T-helper 17 cell (primary cell): ENCODE results near the gene RHOH. TPM values are rescaled to one million over a fixed set of nuclear protein-coding genes. Genes with fewer than 3 reads are reported as not detected.

Source experiments
- ATAC-seq: fragments of 150-1000 bp; cut with Tn5 transposase; 2 replicates; pipeline ENCODE4 v1.10.0; 2021; ENCODE audit warnings: mild to moderate bottlenecking, moderate library complexity
- DNase-seq, 3 donors: peaks; one replicate each; pipeline versions ENCODE4 v3.0.0 to v3.0.0-alpha.2; 2020 to 2021
- H3K9me3 ChIP-seq: one replicate; pipeline ENCODE4 v1.7.0; 2013; ENCODE audit warnings: low read length, mild to moderate bottlenecking; ENCODE audit not compliant: control insufficient read depth, poor library complexity, severe bottlenecking
- H3K27ac Mint-ChIP-seq: one replicate; pipeline ENCODE4 v1.8.0; 2022; ENCODE audit warnings: mild to moderate bottlenecking, moderate library complexity, mixed read lengths
- H3K27me3 Mint-ChIP-seq: one replicate; pipeline ENCODE4 v1.8.0; 2022; ENCODE audit warnings: mixed read lengths
- H3K36me3 Mint-ChIP-seq: one replicate; pipeline ENCODE4 v1.8.0; 2022; ENCODE audit warnings: low read depth, mixed read lengths
- H3K4me1 Mint-ChIP-seq: one replicate; pipeline ENCODE4 v1.8.0; 2022; ENCODE audit warnings: mild to moderate bottlenecking, mixed read lengths
- H3K4me3 Mint-ChIP-seq: one replicate; pipeline ENCODE4 v1.8.0; 2022; ENCODE audit warnings: mild to moderate bottlenecking, moderate library complexity, mixed read lengths
- total RNA-seq, 4 donors: library from RNA in 2 of 4; stranded (reverse) in 2 of 4; gene quantifications; one replicate each; pipeline ENCODE4 v1.2.3 and lab custom pipeline; 2022 to 2026

RHOH gene
- total RNA-seq, 2 donors from 2014 or later: 439 to 459 TPM

DNA sequence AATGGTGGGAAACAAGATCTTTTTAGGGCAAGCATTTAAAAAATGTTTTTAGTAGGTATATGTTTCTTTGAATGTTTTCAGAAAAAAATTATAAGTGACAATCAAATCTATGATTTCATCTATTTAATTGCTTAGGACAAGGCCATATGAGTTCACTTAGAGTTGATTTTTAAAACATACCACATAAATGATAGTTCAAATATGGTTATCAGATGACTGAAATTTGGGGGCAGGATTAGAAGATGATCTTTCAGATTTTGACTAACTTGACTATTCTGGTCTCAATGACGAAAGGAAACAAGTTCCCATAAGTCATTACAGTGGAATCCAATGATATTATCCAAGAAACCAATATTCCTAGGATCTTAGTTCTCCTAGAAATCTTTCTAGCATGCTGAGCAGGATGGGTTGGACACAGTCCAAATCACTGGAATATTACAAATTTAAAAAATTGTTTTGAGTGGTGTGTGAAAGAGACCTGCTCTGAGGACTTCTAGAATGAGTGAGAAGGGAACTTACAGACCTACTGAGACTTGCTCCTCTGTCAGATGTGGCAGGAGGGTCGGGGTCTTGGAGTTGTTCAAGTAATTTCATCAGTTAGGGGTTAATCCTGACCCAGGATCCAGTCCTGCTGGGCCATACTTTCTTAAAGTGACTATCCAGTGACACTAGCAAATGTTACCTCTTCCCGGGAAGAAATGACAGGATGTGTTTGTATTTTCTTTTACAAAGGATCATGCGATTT lies 20.0 kb downstream of the RHOH start:
- Mint-ChIP-seq H3K27ac (peak overlapping the region; percentile 99), H3K27me3 (no peaks in the 10 kb centered on the region), H3K4me3 (peak overlapping the region; percentile 33), H3K36me3 (peaks cover 7% of the 10 kb centered on the region), H3K4me1 (peaks cover 76% of the 10 kb centered on the region)
- DNase-seq: no peak
- no peak for ATAC-seq
- H3K9me3 ChIP-seq: no peaks in the 10 kb centered on the region

DNA sequence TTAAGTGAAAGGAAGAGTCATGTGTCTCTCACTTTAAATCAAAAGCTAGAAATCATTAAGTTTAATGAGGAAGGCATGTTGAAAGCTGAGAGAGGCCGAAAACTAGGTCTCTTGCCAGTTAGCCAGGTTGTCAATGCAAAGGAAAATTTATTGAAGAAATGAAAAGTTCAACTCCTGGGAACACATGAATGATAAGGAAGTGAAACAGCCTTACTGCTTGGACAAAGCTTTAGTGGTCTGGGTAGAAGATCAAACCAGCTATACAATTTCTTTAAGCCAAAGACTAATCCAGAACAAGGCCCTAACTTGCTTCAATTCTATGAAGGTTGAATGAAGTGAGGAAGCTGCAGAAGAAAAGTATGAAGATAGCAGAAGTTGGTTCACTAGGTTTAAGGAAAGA lies 24.9 kb downstream of the RHOH start:
- H3K9me3 ChIP-seq: no peaks in the 10 kb centered on the region
- Mint-ChIP-seq H3K4me1 (peaks cover 59% of the 10 kb centered on the region), H3K4me3 (peak overlapping the region; percentile 31), H3K36me3 (no peaks in the 10 kb centered on the region), H3K27ac (peak overlapping the region; percentile 99), H3K27me3 (no peaks in the 10 kb centered on the region)
- ATAC-seq (no peak), DNase-seq (no peak)

DNA sequence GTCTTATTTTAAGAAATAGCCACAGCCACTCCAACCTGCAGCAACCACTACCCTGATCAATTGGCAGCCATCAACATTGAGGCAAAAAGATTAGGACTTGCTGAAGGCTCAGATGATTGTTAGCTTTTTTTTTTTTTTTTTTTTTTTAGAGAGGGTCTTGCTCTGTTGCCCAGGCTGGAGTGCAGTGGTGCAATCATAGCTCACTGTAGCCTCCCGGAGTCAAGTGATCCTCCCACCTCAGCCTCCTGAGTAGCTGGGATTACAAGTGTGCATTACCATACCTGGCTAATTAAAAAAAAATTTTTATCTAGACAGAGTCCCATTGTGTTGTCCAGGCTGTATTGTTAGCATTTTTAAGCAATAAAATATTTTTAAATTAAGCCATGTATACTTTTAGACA lies 26.5 kb downstream of the RHOH start:
- H3K4me1 Mint-ChIP-seq: peaks cover 57% of the 10 kb centered on the region
- ATAC-seq: no peak
- peak overlapping the region; percentile 99 for H3K27ac Mint-ChIP-seq
- H3K9me3 ChIP-seq: no peaks in the 10 kb centered on the region
- H3K27me3 Mint-ChIP-seq: no peaks in the 10 kb centered on the region
- no peaks in the 10 kb centered on the region for H3K36me3 Mint-ChIP-seq
- peak overlapping the region; percentile 31 for H3K4me3 Mint-ChIP-seq
- DNase-seq: no peak

DNA sequence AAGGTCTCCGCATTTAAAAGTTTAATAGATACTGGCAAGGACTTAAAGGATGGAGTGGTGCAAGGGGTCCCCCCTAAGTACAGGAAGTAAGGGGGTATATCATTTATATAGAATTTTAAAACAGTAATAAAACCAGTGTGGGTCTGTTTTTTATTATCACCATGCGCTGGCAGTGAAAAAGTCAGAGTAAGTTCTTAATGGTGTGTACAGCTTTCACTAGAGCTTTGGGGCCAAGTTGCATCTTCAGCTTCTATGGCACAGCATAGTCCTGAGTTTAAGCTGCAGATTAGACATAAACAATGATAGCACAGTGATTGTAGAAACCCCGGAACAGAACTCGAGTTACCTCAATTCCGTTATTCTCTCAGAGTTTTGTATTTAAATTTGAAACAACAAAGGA lies 27.6 kb downstream of the RHOH start:
- peaks cover 61% of the 10 kb centered on the region for H3K4me1 Mint-ChIP-seq
- H3K4me3 Mint-ChIP-seq: peak overlapping the region; percentile 86
- no peaks in the 10 kb centered on the region for H3K9me3 ChIP-seq
- no peaks in the 10 kb centered on the region for H3K27me3 Mint-ChIP-seq
- ATAC-seq (peak; percentile 19), DNase-seq (no peak)
- H3K36me3 Mint-ChIP-seq: peaks cover 2% of the 10 kb centered on the region
- H3K27ac Mint-ChIP-seq: peak overlapping the region; percentile 94

DNA sequence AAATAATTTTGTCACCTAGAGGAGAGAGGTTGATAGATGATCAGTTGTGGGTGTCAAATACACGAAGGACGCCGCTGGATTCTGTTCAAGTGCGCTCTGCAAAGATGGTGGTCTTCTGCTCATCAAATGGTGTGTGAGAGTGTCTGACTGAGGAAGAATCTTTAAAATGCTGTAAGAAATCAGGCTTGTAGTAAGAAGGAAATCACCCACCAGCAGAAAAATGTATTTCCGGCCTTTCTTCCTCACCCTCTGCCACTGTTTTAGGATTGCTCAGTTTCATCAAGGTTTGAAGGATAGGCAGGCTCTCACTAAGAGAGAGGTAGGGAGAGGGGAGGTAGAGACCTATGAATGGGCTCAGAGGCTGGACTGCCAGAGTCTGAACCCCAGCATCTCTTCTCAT lies 28.7 kb downstream of the RHOH start:
- peaks cover 2% of the 10 kb centered on the region for H3K36me3 Mint-ChIP-seq
- H3K9me3 ChIP-seq: no peaks in the 10 kb centered on the region
- H3K27me3 Mint-ChIP-seq: no peaks in the 10 kb centered on the region
- H3K4me1 Mint-ChIP-seq: peaks cover 59% of the 10 kb centered on the region
- peak overlapping the region; percentile 86 for H3K4me3 Mint-ChIP-seq
- DNase-seq: no peak
- peak; percentile 13 for ATAC-seq
- peak overlapping the region; percentile 94 for H3K27ac Mint-ChIP-seq

DNA sequence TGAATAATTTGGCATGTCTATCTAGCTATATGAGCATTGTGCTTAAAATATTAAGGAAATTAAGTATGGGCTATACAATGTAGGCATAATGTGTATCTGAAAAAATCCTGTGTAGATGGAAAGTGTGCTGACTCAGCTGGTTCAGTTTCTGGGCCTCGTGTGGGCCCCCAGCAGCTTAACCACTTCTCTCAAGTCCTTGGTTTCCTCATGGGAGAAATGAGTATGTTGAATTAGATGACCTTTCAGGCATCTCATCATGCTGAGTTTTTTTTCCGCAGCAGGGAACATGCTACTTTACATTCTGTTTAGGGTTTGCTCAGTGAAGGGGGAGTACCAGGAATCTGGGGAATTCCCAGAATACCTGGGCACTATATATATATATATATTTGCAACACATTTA lies 30.5 kb downstream of the RHOH start:
- no peaks in the 10 kb centered on the region for H3K9me3 ChIP-seq
- Mint-ChIP-seq H3K36me3 (peaks cover 5% of the 10 kb centered on the region), H3K27me3 (no peaks in the 10 kb centered on the region), H3K4me1 (peaks cover 65% of the 10 kb centered on the region), H3K4me3 (peak overlapping the region; percentile 86), H3K27ac (peak overlapping the region; percentile 94)
- ATAC-seq (no peak), DNase-seq (no peak)

DNA sequence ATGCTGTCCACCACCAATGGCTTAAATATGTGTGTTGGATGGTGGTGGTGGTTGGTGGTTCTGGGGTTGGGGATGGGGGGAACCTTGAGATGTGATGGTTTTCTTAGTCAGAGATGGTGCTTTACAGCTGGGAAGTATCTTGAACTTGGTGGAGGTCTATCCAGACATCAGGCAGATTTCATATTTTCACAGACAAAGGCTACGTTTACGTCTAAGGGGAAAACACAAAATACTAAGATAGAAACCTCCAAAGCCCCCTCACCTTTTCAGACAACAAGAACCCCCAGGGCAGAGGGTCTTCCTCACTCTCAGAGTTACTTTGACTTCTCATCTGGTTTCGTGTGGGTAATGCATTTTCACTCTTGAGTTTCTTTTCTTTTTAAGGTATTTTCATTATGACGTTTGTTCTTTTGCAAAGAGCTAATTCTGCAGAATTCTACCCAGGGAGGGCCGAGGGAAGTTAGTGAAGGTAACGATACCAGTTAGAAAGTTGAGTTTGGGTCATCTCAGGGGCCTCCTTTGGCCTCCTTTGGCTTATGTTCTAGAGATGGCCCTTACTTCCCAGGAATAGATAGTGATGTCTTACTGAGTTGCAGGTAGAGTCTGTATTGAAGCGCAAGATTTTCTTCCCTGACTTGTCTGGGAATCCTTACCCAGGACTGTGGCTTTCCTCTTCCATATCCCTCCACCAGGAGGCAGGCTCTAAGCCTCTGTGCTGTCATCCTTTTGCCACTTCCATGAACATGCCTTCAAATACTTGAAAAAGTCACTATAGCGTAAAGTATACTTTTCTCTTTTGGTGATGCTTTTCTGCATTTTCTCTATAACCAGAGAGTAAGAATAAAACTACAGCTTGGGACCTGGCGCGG lies 31.9 kb downstream of the RHOH start:
- H3K4me3 Mint-ChIP-seq: peak overlapping the region; percentile 84
- ATAC-seq (peak; percentile 8), DNase-seq (no peak)
- H3K27me3 Mint-ChIP-seq: no peaks in the 10 kb centered on the region
- peaks cover 8% of the 10 kb centered on the region for H3K36me3 Mint-ChIP-seq
- H3K9me3 ChIP-seq: no peaks in the 10 kb centered on the region
- peak overlapping the region; percentile 98 for H3K27ac Mint-ChIP-seq
- H3K4me1 Mint-ChIP-seq: peaks cover 65% of the 10 kb centered on the region

DNA sequence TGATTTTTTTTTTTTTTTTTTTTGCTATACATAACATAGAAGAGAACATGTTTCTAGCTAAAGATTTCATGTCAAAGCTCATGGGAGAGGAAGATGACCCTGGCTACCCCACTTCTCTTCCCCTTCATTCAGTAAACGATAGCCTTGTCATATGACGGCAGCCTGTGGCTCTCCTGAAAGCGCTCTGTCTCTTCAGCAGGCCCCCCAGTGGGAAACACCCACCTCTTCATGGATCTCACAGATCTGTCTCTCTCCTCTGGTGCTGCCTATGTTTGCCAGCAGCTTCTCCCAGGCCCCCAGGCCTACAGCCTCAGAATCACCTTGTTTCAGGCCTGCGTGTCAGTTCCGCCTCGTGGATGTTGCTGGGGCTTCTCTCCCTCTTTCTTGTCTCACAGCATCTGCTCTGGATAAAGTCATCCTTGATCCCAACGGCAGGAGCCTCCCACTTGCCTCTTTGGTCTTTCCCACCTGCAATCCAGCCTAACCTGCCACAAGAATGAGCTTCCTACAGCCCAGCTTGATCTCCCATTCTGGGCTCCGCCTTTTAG lies 34.6 kb downstream of the RHOH start:
- H3K4me1 Mint-ChIP-seq: peaks cover 62% of the 10 kb centered on the region
- H3K4me3 Mint-ChIP-seq: peak overlapping the region; percentile 84
- peaks cover 8% of the 10 kb centered on the region for H3K36me3 Mint-ChIP-seq
- ATAC-seq (peak; percentile 8), DNase-seq (no peak)
- peak overlapping the region; percentile 98 for H3K27ac Mint-ChIP-seq
- H3K27me3 Mint-ChIP-seq: no peaks in the 10 kb centered on the region
- H3K9me3 ChIP-seq: no peaks in the 10 kb centered on the region

DNA sequence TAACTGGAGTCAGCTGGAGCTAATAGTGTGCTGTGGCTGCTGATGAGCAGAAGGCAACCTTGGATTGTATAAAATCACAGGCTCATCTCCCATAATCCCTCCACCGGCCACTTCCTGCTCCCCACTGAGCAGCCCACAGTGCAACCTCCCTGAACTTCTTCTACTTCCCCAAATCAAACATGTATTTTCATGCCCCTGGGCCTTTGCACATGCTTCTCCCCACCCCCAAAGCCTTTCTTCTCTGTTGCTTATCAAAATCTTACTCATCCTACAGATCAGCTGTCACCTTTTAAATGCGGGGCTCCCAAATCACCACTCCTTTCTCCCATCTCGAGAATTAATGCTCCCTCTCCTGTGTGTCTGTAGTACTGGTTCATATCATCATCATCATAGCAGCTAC lies 35.8 kb downstream of the RHOH start:
- Mint-ChIP-seq H3K4me1 (peaks cover 57% of the 10 kb centered on the region), H3K27me3 (no peaks in the 10 kb centered on the region), H3K27ac (peak overlapping the region; percentile 98), H3K36me3 (peaks cover 8% of the 10 kb centered on the region), H3K4me3 (peak overlapping the region; percentile 0)
- H3K9me3 ChIP-seq: no peaks in the 10 kb centered on the region
- no peak for ATAC-seq
- no peak for DNase-seq

DNA sequence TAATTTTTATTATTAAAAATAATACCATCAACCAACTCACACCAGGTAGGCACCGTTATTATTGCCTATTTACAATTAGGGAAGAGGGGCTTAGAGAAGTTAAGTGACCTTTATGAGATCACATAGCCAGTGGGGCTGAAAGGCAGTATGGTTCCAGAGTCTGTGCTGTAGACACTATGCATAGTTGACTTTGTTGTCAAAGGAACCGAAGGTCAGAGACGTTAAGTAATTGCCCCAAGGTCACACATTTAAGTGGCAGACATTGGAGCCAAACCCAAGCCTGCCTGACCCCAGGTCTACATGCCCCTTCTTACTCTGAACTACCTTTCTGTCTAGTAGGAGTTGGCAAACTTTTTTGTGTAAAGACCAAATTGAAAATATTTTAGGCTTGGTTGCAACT lies 36.4 kb downstream of the RHOH start:
- DNase-seq: no peak
- peak overlapping the region; percentile 98 for H3K27ac Mint-ChIP-seq
- peaks cover 62% of the 10 kb centered on the region for H3K4me1 Mint-ChIP-seq
- H3K36me3 Mint-ChIP-seq: peaks cover 8% of the 10 kb centered on the region
- ATAC-seq: no peak
- H3K4me3 Mint-ChIP-seq: no peak overlapping the region
- no peaks in the 10 kb centered on the region for H3K9me3 ChIP-seq
- no peaks in the 10 kb centered on the region for H3K27me3 Mint-ChIP-seq

DNA sequence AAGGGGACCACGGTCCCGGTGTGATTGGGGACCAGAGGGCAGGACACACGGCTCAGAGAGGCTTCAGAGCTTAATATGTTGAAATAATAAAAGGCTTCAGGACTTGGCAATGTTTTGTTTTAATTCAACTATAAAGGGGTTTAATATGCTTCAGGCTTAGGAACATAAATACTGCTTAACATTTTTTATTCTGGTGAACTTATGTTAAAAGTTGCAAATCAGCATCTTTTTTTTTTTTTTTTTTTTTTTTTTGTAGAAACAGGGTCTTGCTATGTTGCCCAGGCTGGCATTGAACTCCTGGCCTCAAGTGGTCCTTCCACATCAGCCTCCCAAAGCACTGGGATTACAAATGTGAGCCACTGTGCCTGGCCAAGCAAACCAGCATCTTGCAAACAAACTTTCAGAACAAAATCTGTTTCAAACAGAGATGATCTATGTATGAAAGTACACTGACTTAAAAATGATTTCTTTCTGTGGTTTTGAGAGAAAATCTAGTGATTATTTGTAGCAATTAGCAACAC lies 37.7 kb downstream of the RHOH start:
- no peak for ATAC-seq
- H3K9me3 ChIP-seq: no peaks in the 10 kb centered on the region
- Mint-ChIP-seq H3K36me3 (peaks cover 6% of the 10 kb centered on the region), H3K4me1 (peaks cover 60% of the 10 kb centered on the region), H3K27ac (peak overlapping the region; percentile 99), H3K27me3 (no peaks in the 10 kb centered on the region), H3K4me3 (peak overlapping the region; percentile 82)
- no peak for DNase-seq

DNA sequence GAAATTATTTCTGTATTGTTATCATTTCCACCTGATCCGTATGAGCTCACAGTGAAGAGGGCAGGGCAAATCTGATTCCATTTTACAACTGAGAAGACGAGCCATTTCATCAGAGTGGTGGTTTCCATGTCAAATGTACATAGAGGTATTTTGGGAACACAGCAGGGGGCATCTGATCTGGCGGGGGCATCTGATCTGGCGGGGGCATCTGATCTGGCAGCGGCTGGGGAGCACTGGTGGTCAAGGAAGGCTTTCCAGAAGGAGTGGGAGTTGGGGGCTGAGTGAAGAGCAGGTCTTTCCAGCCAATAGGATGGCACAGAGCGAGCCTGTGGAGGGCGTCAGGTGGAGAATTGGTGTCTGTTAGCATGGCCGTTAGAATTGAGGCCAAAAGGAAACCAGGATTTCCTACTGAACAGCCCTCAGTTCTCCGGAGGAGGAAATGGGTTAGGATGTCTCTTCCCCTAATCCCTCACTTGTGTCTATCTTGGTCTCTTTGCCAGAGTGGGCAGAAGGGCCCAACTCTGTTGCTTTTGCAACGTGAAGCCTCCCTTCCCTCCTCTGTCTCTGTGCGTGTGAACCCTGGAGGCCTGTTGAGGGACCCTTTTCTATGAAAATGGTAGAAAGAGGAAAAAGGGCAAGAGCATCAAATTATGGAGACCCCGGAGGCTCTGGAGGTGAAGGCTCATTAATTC lies 41.3 kb downstream of the RHOH start:
- Mint-ChIP-seq H3K4me1 (peaks cover 60% of the 10 kb centered on the region), H3K36me3 (peaks cover 3% of the 10 kb centered on the region), H3K27ac (peak overlapping the region; percentile 99), H3K4me3 (peak overlapping the region; percentile 82), H3K27me3 (no peaks in the 10 kb centered on the region)
- ATAC-seq: peak; percentile 8
- H3K9me3 ChIP-seq: no peaks in the 10 kb centered on the region
- DNase-seq: no peak
